CD4-positive, alpha-beta T cell treated with Interleukin-4 for 1 hour (primary cell): ENCODE measurements around the gene RORC.

Experiments used
- DNase-seq, 2 donors: peaks; one replicate each; pipeline ENCODE4 v3.0.0-alpha.2; 2020 to 2022

The RORC gene

GRCh38 chr1:151825751-151826660 lies 5.6 kb downstream of the RORC start:
- DNase-seq = peak in 1 of 2 donors; percentile 42

GRCh38 chr1:151825204-151825603 lies 6.4 kb downstream of the RORC start:
- DNase-seq = no peak

- DNase-seq = no peak
Measured at GRCh38 chr1:151823175-151823574, 8.4 kb downstream of the RORC start.

GRCh38 chr1:151822404-151822803 lies 9.2 kb downstream of the RORC start:
- DNase-seq = no peak

GRCh38 chr1:151820940-151821339 lies 10.7 kb downstream of the RORC start:
- DNase-seq = peak in 1 of 2 donors; percentile 37

GRCh38 chr1:151819976-151820623 lies 11.5 kb downstream of the RORC start:
- no peak for DNase-seq

- DNase-seq = no peak
Measured at GRCh38 chr1:151819227-151819835, 12.3 kb downstream of the RORC start.

- DNase-seq = no peak
Measured at GRCh38 chr1:151817353-151817730, 14.3 kb downstream of the RORC start.

- DNase-seq = no peak
Measured at GRCh38 chr1:151816548-151817352, 14.9 kb downstream of the RORC start.

- peak; percentile 54 to 65 for DNase-seq
Measured at GRCh38 chr1:151815716-151816327, 15.8 kb downstream of the RORC start.

GRCh38 chr1:151814971-151815545 lies 16.5 kb downstream of the RORC start:
- no peak for DNase-seq

GRCh38 chr1:151814426-151814825 lies 17.2 kb downstream of the RORC start:
- DNase-seq = no peak

GRCh38 chr1:151813271-151813977 lies 18.2 kb downstream of the RORC start:
- no peak for DNase-seq

GRCh38 chr1:151811181-151811580 lies 20.4 kb downstream of the RORC start:
- DNase-seq = no peak

GRCh38 chr1:151809985-151810556 lies 21.5 kb downstream of the RORC start:
- DNase-seq = no peak

- DNase-seq = no peak
Measured at GRCh38 chr1:151809290-151809984, 22.2 kb downstream of the RORC start.

- DNase-seq = no peak
Measured at GRCh38 chr1:151807766-151808165, 23.8 kb downstream of the RORC start.

- no peak for DNase-seq
Measured at GRCh38 chr1:151807131-151807530, 24.5 kb downstream of the RORC start.

- DNase-seq = no peak
Measured at GRCh38 chr1:151806170-151806569, 25.4 kb downstream of the RORC start.

GRCh38 chr1:151805066-151805820 lies 26.4 kb downstream of the RORC start, which contains the start of gene LINGO4:
Gene LINGO4 (minus strand): TSS chr1:151805419. CDS start chr1:151802704, 2,715 bp downstream.
- no peak for DNase-seq
